ENCODE data around the gene STX2.

GRCh38 chr12:130829391-130830245 lies 9.4 kb downstream of the STX2 start:
- TF ChIP-seq POLR2A (IDR thresholded peaks at IDR 0.05; ENCODE audit: low read length) (no peak), EHMT2 (IDR thresholded peaks at IDR 0.05; ENCODE audit: low read depth) (no peak), RFX5 (IDR thresholded peaks at IDR 0.05) (no peak), NPAS2 (CRISPR knock-in tag; IDR thresholded peaks at IDR 0.05; ENCODE audit: borderline replicate concordance) (no peak), CTCF (IDR thresholded peaks at IDR 0.05) (no peak), RAD21 (conservative IDR thresholded peaks at IDR 0.05 in 1 of 2, IDR thresholded peaks at IDR 0.05 in 1 of 2) (no peak), ELK1 (IDR thresholded peaks at IDR 0.05; ENCODE audit: low read depth, low read length) (no peak), EP300 (IDR thresholded peaks at IDR 0.05) (no peak), ESRRA (IDR thresholded peaks at IDR 0.05; ENCODE audit: borderline replicate concordance, low read length) (no peak), PBX3 (IDR thresholded peaks at IDR 0.05) (no peak), RNF2 (IDR thresholded peaks at IDR 0.05; ENCODE audit: borderline replicate concordance, low read depth) (no peak)

All from A549 (cell line).